Omental fat pad (tissue), 4 donors: ENCODE results near the gene ACVR1C. TPM values are rescaled to one million over a fixed set of nuclear protein-coding genes. Genes with fewer than 3 reads are reported as not detected.
A peak's percentile ranks its signal among the peaks of the same experiment; 100 is the strongest.

Experiments
- ATAC-seq: fragments of 150-250 bp; one replicate; pipeline ENCODE4 v1.9.1; 2016; ENCODE audit warnings: mild to moderate bottlenecking, moderate library complexity; ENCODE audit not compliant: low FRiP score
- DNase-seq: peaks from one replicate; pipeline ENCODE4 v3.0.0-alpha.2; 2019; ENCODE audit warnings: low spot score
- CTCF ChIP-seq, 3 donors: fragments of 450-650 bp; IDR thresholded peaks; one replicate each; pipeline ENCODE4 v1.5.1; 2016 to 2017; ENCODE audit warnings: antibody characterized with exemption in 3 of 3, mild to moderate bottlenecking in 3 of 3, moderate library complexity in 2 of 3
- total RNA-seq, 4 donors: library from RNA; depleted of rRNA; stranded (reverse); fragments of >200 nt; gene quantifications; one replicate each; pipeline ENCODE4 v1.1.0, GENCODE V29; 2016

The ACVR1C gene
- total RNA-seq, 4 donors from 2014 or later: 12.5 to 118 (median 44.6) TPM

DNA sequence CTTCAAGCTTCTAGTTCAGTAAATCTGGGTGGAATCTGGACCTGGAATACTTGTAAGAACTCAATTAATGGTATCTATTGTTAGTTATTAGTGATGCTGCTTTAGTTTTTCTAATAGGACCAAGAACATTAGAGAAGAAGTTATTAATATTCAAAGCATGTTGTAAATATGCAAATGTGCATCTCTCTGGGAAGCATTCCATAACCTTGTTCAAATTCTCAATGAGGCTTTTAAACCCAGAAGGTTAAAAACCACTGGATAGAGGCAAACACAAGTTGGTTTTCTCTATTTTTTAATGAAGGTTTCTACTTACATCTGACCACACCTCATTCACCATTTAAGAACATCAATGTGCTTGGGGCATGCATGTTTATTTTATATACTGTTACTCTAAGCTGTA lies 16.1 kb upstream of the ACVR1C start:
- TF ChIP-seq CTCF (IDR thresholded peaks at IDR 0.05): no peak
- no peak for DNase-seq
- no peak for ATAC-seq

DNA sequence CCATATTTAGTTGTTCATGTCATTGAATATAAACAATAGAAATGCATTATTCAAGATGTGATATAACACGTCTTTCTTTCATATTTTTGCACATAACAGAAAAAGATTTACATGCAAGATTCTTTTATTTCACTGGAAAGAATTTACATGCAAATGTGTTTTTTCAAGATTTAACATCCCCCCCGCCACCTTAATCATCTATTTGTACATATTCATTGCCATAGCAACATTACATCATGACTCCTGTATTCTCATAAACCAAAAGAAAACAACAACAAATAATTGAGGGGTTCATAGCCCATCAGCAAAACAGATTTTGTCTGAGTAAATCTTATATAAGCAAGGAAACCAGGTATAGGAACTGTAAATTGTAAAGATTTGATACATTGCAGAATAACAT lies 3.2 kb upstream of the ACVR1C start:
- ATAC-seq (no peak), DNase-seq (no peak)
- no peak for TF ChIP-seq CTCF (IDR thresholded peaks at IDR 0.05)

GRCh38 chr2:157627594-157628476 lies 829 bp downstream of the ACVR1C start:
- no peak for TF ChIP-seq CTCF (IDR thresholded peaks at IDR 0.05)
- DNase-seq (no peak), ATAC-seq (peak; percentile 36)

DNA sequence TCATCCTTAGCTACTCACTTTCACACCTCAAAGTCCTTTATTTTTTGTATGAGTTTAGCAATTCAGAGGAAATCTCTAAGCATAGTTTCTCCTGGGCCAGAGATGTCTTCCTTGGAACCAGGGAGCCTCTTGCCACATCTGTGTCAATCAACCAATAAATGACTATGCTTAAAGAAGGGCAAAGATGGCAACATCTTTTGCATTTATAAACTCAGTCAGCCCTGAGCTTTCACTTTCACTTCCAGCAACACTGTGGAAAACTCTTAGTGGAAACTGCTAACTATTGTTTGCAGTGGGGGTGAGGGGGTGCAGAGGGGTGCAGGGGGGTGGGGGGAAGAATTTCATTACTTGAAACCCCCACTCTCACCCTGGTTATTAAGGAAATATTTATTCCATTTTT lies 3.4 kb downstream of the ACVR1C start:
- no peak for TF ChIP-seq CTCF (IDR thresholded peaks at IDR 0.05)
- DNase-seq: no peak
- no peak for ATAC-seq

- DNase-seq: no peak
- no peak for ATAC-seq
- no peak for TF ChIP-seq CTCF (IDR thresholded peaks at IDR 0.05)
Measured at GRCh38 chr2:157620956-157621355, 7.7 kb downstream of the ACVR1C start.

- no peak for TF ChIP-seq CTCF (IDR thresholded peaks at IDR 0.05)
- ATAC-seq: no peak
- DNase-seq: no peak
Measured at GRCh38 chr2:157611726-157612125, 16.9 kb downstream of the ACVR1C start.

GRCh38 chr2:157611110-157611509 lies 17.6 kb downstream of the ACVR1C start:
- DNase-seq: no peak
- no peak for TF ChIP-seq CTCF (IDR thresholded peaks at IDR 0.05)
- no peak for ATAC-seq
